H1 (cell line): ENCODE results near the gene APC2. TPM values are rescaled to one million over a fixed set of nuclear protein-coding genes. Genes with fewer than 3 reads are reported as not detected.
A peak's percentile ranks its signal among the peaks of the same experiment; 100 is the strongest.

Experiments used
- CTCF ChIA-PET: fragments of 300-600 bp; sonication (Branson Sonifier 250); formaldehyde crosslinking; loops from one replicate; lab custom pipeline; 2021; ENCODE audit not compliant: partially characterized antibody; lab: Charles Lee
- POLR2A ChIA-PET: fragments of 300-600 bp; sonication (Branson Sonifier 250); formaldehyde crosslinking; loops from one replicate; lab custom pipeline; 2021; ENCODE audit warnings: inconsistent platforms; ENCODE audit not compliant: partially characterized antibody; lab: Charles Lee
- DNase-seq, 2 experiments: peaks; one replicate each; pipeline versions ENCODE4 v3.0.0 to v3.0.0-alpha.2; 2010 to 2022; ENCODE audit warnings: low spot score in 2 of 2, low read depth in 1 of 2, mixed read lengths in 1 of 2
- FAIRE-seq: peaks from 2 replicates; lab custom pipeline; 2011; peaks lifted over from hg19 to GRCh38; lab: Jason Lieb, UNC
- H2AFZ ChIP-seq: 2 replicates; pipeline ENCODE4 v1.8.1; 2012; ENCODE audit warnings: low read length, inconsistent platforms
- H2AK5ac ChIP-seq: 2 replicates; pipeline ENCODE4 v1.6.1; 2013; ENCODE audit warnings: low read depth, low read length
- H2BK120ac ChIP-seq: replicated peaks from 2 replicates; pipeline ENCODE3; 2013; ENCODE audit warnings: low read depth, low read length, inconsistent platforms
- H2BK12ac ChIP-seq: 2 replicates; pipeline ENCODE4 v1.6.1; 2013; ENCODE audit warnings: low read depth, low read length
- H2BK15ac ChIP-seq: 2 replicates; pipeline ENCODE4 v1.6.1; 2013; ENCODE audit warnings: low read length
- H2BK20ac ChIP-seq: 2 replicates; pipeline ENCODE4 v1.6.1; 2013; ENCODE audit warnings: low read length
- H2BK5ac ChIP-seq: 2 replicates; pipeline ENCODE4 v1.6.1; 2013; ENCODE audit warnings: low read depth, low read length
- H3K14ac ChIP-seq: 2 replicates; pipeline ENCODE4 v1.6.1; 2013; ENCODE audit warnings: inconsistent platforms; ENCODE audit not compliant: insufficient read length
- H3K18ac ChIP-seq: 2 replicates; pipeline ENCODE4 v1.6.1; 2013; ENCODE audit warnings: low read length; ENCODE audit errors: extremely low read depth
- H3K23ac ChIP-seq: 2 replicates; pipeline ENCODE4 v1.6.1; 2013; ENCODE audit warnings: inconsistent platforms; ENCODE audit not compliant: insufficient read length
- H3K23me2 ChIP-seq: 2 replicates; pipeline ENCODE4 v1.6.1; 2013; ENCODE audit warnings: low read depth, low read length
- H3K27ac ChIP-seq: 2 replicates; pipeline ENCODE4 v1.6.1; 2011; ENCODE audit warnings: low read depth, low read length, inconsistent platforms
- H3K27me3 ChIP-seq, 4 experiments: replicated peaks in 1 of 4; 1 replicate in 1 of 4; 2 replicates in 3 of 4; pipeline versions ENCODE4 v1.6.1 to v1.8.1; 2011 to 2013; ENCODE audit warnings: low read length in 3 of 4, mild to moderate bottlenecking in 3 of 4, inconsistent platforms in 2 of 4, mixed read lengths in 2 of 4, moderate library complexity in 1 of 4; ENCODE audit not compliant: control insufficient read depth in 3 of 4, insufficient read depth in 3 of 4; ENCODE audit errors: extremely low read depth in 1 of 4
- H3K36me3 ChIP-seq, 4 experiments: 2 replicates each; pipeline versions ENCODE4 v1.6.1 to v1.8.1; 2011 to 2013; ENCODE audit warnings: mild to moderate bottlenecking in 4 of 4, low read length in 3 of 4, moderate library complexity in 2 of 4, control low read depth in 1 of 4, inconsistent platforms in 1 of 4; ENCODE audit not compliant: insufficient read depth in 4 of 4, control insufficient read depth in 2 of 4
- H3K4ac ChIP-seq: replicated peaks from 2 replicates; pipeline ENCODE3; 2013; ENCODE audit warnings: low read length, low read depth, mixed read lengths, inconsistent platforms; ENCODE audit not compliant: insufficient read length
- H3K4me1 ChIP-seq, 4 experiments: replicated peaks in 1 of 4; 1 replicate in 1 of 4; 2 replicates in 3 of 4; pipeline versions ENCODE4 v1.6.1 to v1.8.1; 2011 to 2013; ENCODE audit warnings: low read length in 3 of 4, inconsistent platforms in 2 of 4, mixed read lengths in 1 of 4; ENCODE audit not compliant: insufficient read depth in 4 of 4, control insufficient read depth in 3 of 4
- H3K4me2 ChIP-seq, 2 experiments: 2 replicates each; pipeline versions ENCODE4 v1.6.1 to v1.8.1; 2011 to 2013; ENCODE audit warnings: low read depth in 2 of 2, low read length in 2 of 2, control low read depth in 1 of 2, inconsistent platforms in 1 of 2, mild to moderate bottlenecking in 1 of 2; ENCODE audit not compliant: insufficient read depth in 1 of 2
- H3K4me3 ChIP-seq, 4 experiments: fragments of 200-600, 300-600 bp in 1 of 4; sonication (generic), shearing (Covaris generic), sonication (Bioruptor Twin) in 1 of 4; 2 replicates each; pipeline versions ENCODE4 v1.5.1 to v1.8.1; 2011 to 2016; ENCODE audit warnings: low read length in 4 of 4, low read depth in 3 of 4, control low read depth in 2 of 4, inconsistent platforms in 2 of 4, mild to moderate bottlenecking in 2 of 4, mixed read lengths in 1 of 4, moderate library complexity in 1 of 4; ENCODE audit not compliant: insufficient read depth in 2 of 4; ENCODE audit errors: extremely low read depth in 1 of 4
- H3K56ac ChIP-seq: replicated peaks from 2 replicates; pipeline ENCODE3; 2013; ENCODE audit warnings: low read depth, mild to moderate bottlenecking, mixed read lengths, low read length, inconsistent platforms; ENCODE audit not compliant: insufficient read length
- H3K79me1 ChIP-seq: 2 replicates; pipeline ENCODE4 v1.6.1; 2013; ENCODE audit warnings: low read depth, low read length, control low read depth
- H3K79me2 ChIP-seq, 2 experiments: 2 replicates each; pipeline versions ENCODE4 v1.6.1 to v1.8.1; 2012 to 2013; ENCODE audit warnings: low read length in 2 of 2, mild to moderate bottlenecking in 2 of 2, inconsistent platforms in 1 of 2; ENCODE audit not compliant: insufficient read depth in 2 of 2, control insufficient read depth in 1 of 2
- H3K9ac ChIP-seq, 4 experiments: replicated peaks in 1 of 4; 1 replicate in 1 of 4; 2 replicates in 3 of 4; pipeline versions ENCODE4 v1.6.1 to v1.8.1; 2011 to 2013; ENCODE audit warnings: low read depth in 3 of 4, low read length in 3 of 4, control low read depth in 2 of 4, mild to moderate bottlenecking in 2 of 4, moderate library complexity in 2 of 4, inconsistent platforms in 1 of 4; ENCODE audit errors: extremely low read depth in 1 of 4
- H3K9me3 ChIP-seq, 2 experiments: 2 replicates each; pipeline versions ENCODE4 v1.6.1 to v1.8.1; 2012 to 2013; ENCODE audit warnings: mild to moderate bottlenecking in 2 of 2, moderate library complexity in 2 of 2, control low read depth in 1 of 2, inconsistent platforms in 1 of 2, low read depth in 1 of 2, low read length in 1 of 2, mixed read lengths in 1 of 2; ENCODE audit not compliant: insufficient read depth in 2 of 2
- H4K20me1 ChIP-seq, 2 experiments: replicated peaks in 1 of 2; 2 replicates each; pipeline versions ENCODE3 to v1.8.1; 2011 to 2013; ENCODE audit warnings: inconsistent platforms in 2 of 2, low read length in 2 of 2, mild to moderate bottlenecking in 1 of 2; ENCODE audit not compliant: insufficient read depth in 2 of 2, control insufficient read depth in 1 of 2
- H4K5ac ChIP-seq: 2 replicates; pipeline ENCODE4 v1.6.1; 2013; ENCODE audit warnings: low read length, low read depth, mixed read lengths, inconsistent platforms; ENCODE audit not compliant: insufficient read length
- H4K8ac ChIP-seq: 2 replicates; pipeline ENCODE4 v1.8.0; 2013; ENCODE audit warnings: mild to moderate bottlenecking, moderate library complexity, low read length, inconsistent platforms; ENCODE audit not compliant: insufficient read depth; ENCODE audit errors: extremely low read depth
- H4K91ac ChIP-seq: replicated peaks from 2 replicates; pipeline ENCODE3; 2013; ENCODE audit warnings: low read length, mixed read lengths, inconsistent platforms; ENCODE audit not compliant: insufficient read length
- CHD2 ChIP-seq: IDR thresholded peaks from 2 replicates; pipeline ENCODE4 v1.6.1; 2012; ENCODE audit warnings: low read length, improper control_type of control experiment
- TAF7 ChIP-seq: optimal IDR thresholded peaks from 2 replicates; pipeline ENCODE3; 2011; ENCODE audit warnings: low read depth, mild to moderate bottlenecking, inconsistent platforms, low read length, moderate library complexity, borderline replicate concordance
- WGBS, 2 experiments: shearing (Covaris generic) in 1 of 2; methylation state at CpG; one replicate each; pipeline versions ENCODE4 v1.1.6 to v1.1.7; 2013 to 2015; ENCODE audit warnings: low lambda C conversion rate in 2 of 2, mixed read lengths in 2 of 2, inconsistent platforms in 1 of 2, low coverage in 1 of 2, missing lambda C conversion rate in 1 of 2; ENCODE audit not compliant: insufficient replicate concordance in 2 of 2, insufficient coverage in 1 of 2, insufficient read length in 1 of 2; ENCODE audit errors: extremely low coverage in 1 of 2, missing lambda C conversion rate in 1 of 2; 5-methylcytosine and 5-hydroxymethylcytosine counted together
- polyA plus RNA-seq, 7 experiments: library from polyadenylated mRNA; depleted of rRNA in 3 of 7; stranded (reverse) in 5 of 7; unstranded in 2 of 7; fragments of >200 nt in 5 of 7; fragments of 200-250 nt in 2 of 7; gene quantifications; 1 replicate in 5 of 7; 2 replicates in 1 of 7; 4 replicates in 1 of 7; pipeline versions ENCODE4 v1.2.1 to v1.2.3, GENCODE V29; 2011 to 2013; ENCODE audit warnings: missing spikeins in 2 of 7, mixed read lengths in 2 of 7
- total RNA-seq: library from RNA; stranded (reverse); fragmentation: NEBNext Ultra II Directional; extraction: Animal tissue kit (Norgen Biotek cat#: 25700); gene quantifications from 2 replicates; pipeline ENCODE4 v1.2.1, GENCODE V29; 2021

Gene APC2
- total and polyA plus RNA-seq, 2 of the 8 experiments (the other 6 are each of a cell fraction or from before 2014, with no cell fraction given) = 1.3 to 4.1 TPM

DNA sequence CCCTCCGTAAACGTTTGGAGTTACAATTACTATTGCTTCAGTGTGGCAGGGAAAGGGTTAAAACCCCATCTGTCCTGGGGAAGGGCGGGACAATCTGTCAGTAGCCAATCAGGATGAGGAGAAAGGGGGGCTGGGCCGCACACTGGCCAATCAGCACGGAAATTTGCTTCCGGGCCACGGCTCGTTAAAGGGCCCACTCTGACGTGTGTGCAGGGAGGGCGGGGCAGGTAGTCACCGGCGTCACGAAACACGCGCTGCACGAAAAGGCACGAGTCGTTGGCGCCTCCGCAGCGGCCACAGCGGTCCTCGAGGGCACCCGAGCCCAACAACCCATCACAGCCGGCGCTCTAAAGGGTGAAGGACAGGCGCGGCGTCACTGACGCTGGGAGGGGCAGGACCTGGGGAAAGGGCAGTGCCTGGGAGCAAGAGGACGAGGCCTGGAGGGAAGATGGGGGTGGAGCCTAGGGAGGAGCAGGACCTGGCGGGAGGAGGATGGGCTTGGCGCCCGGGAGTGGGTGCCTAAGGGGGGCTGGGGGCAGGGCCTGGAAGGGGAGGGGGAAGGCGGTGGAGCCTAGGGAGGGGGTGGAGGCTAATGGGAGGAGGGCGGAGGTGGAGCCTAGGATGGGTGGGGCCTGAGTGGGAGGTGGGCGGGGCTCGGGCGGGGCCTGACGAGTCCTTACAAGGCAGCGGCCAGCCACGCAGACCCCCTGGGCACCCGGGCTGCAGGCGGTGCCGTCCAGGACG is 58.0 kb downstream of the APC2 start:
- peak overlapping the region; percentile 72; the same call in 1 of the 2 replicates for H3K27ac ChIP-seq
- peak overlapping the region; percentile 99 for H2BK5ac ChIP-seq
- no peaks in the 10 kb centered on the region for H3K79me2 ChIP-seq
- no peak overlapping the region for H3K23ac ChIP-seq
- H3K79me1 ChIP-seq = no peaks in the 10 kb centered on the region
- H3K9ac ChIP-seq = peak overlapping the region in 3 of 4 experiments; percentile 2 to 35 (median 25); a peak in 3 of 7 replicates
- H3K27me3 ChIP-seq = peaks cover 0 to 21% (median 17%) of the 10 kb centered on the region in 4 experiments; a peak in 6 of 7 replicates
- DNase-seq (peak; percentile 91 to 94), FAIRE-seq (peak; percentile 95)
- H2BK15ac ChIP-seq = peak overlapping the region; percentile 95; the same call in 1 of the 2 replicates
- 2% methylated on average over 37 of the region's 46 CpGs; no CpG with 5 or more reads in 1 of the 2 experiments for WGBS, 2 experiments
- ChIA-PET CTCF (no interaction called here), POLR2A (interaction anchor here (0.9 to 1.5 kb wide), 2 partner anchors 54 to 70 kb away, joined by 3 read pairs; no protein-coding TSS in a partner anchor)
- no peak overlapping the region; the same call in 1 of the 2 replicates for H2AK5ac ChIP-seq
- H3K14ac ChIP-seq = no peak overlapping the region
- H3K18ac ChIP-seq = peak overlapping the region; percentile 100
- peak overlapping the region; percentile 61; the same call in 1 of the 2 replicates for H2AFZ ChIP-seq
- peaks cover 0 to 4% of the 10 kb centered on the region in 2 experiments for H4K20me1 ChIP-seq
- peak overlapping the region; percentile 91; the same call in 1 of the 2 replicates for H4K8ac ChIP-seq
- no peak overlapping the region for H2BK20ac ChIP-seq
- no peaks in the 10 kb centered on the region for H3K9me3 ChIP-seq
- peaks cover 0 to 11% (median 7%) of the 10 kb centered on the region in 4 experiments; a peak in 5 of 7 replicates for H3K4me1 ChIP-seq
- H3K4me3 ChIP-seq = peak overlapping the region; percentile 56 to 69 (median 64)
- H3K56ac ChIP-seq = peak overlapping the region; percentile 79
- peak overlapping the region; percentile 94 for H4K91ac ChIP-seq
- H3K4me2 ChIP-seq = peak overlapping the region; percentile 54 to 77
- no peak overlapping the region for H2BK120ac ChIP-seq
- peak overlapping the region; percentile 57 for H3K4ac ChIP-seq
- H2BK12ac ChIP-seq = 0 out of 2 replicates have a peak overlapping the region, but pooled peaks have one; percentile 55
- no peaks in the 10 kb centered on the region for H3K36me3 ChIP-seq
- peaks cover 10% of the 10 kb centered on the region; the same call in 1 of the 2 replicates for H3K23me2 ChIP-seq
- peak overlapping the region; percentile 90 for H4K5ac ChIP-seq
- TF ChIP-seq CHD2 = peak; percentile 85
- TF ChIP-seq TAF7 = no peak
